ENCODE results near the gene STXBP4.

Gene STXBP4, protein sequence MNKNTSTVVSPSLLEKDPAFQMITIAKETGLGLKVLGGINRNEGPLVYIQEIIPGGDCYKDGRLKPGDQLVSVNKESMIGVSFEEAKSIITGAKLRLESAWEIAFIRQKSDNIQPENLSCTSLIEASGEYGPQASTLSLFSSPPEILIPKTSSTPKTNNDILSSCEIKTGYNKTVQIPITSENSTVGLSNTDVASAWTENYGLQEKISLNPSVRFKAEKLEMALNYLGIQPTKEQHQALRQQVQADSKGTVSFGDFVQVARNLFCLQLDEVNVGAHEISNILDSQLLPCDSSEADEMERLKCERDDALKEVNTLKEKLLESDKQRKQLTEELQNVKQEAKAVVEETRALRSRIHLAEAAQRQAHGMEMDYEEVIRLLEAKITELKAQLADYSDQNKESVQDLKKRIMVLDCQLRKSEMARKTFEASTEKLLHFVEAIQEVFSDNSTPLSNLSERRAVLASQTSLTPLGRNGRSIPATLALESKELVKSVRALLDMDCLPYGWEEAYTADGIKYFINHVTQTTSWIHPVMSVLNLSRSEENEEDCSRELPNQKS

DNA sequence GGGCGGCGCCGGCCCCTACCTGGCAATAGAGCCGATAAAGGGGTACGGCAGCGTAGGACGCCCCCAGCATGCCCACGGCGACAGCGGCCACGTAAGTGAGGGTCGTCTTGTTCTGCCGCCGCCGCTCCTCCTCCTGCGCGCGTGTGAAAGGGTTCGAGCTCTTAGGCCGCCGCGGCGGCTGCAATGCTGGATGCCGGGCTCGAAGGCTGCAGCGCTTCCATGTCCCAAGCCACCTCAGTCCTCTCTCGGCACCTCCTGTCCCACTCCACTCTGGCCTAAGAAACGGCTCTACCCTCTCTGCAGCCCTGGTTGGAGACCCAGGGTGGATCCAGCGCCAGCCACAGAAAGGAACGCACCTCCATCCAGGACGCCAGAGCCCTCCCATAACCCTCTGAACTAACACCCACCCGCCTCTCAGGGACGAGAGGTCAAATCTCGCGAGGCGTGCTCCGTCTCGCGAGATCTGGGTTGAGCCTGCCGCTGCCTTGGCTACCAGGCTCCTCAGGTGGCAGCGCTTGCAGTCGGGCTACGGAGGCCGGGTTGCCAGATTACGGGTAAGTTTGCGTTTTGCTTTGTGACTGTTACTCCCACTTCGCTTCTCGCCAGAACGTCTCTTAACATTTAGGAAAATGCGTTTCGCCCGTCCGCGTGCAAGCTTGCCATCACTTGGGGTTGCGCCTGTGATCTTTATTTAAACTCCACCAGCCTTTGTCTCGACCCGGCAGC, at the start of gene STXBP4, which contains the start of gene COX11:
Gene STXBP4 (plus strand): TSS at position 504 of the 726 bp plus-strand sequence. CDS start 17,455 bp downstream, outside the sequence.
Gene COX11 (minus strand): TSS at position 393 of the 726 bp plus-strand sequence. CDS start 8 bp downstream, at position 385.
- peak; percentile 92 for DNase-seq

DNA sequence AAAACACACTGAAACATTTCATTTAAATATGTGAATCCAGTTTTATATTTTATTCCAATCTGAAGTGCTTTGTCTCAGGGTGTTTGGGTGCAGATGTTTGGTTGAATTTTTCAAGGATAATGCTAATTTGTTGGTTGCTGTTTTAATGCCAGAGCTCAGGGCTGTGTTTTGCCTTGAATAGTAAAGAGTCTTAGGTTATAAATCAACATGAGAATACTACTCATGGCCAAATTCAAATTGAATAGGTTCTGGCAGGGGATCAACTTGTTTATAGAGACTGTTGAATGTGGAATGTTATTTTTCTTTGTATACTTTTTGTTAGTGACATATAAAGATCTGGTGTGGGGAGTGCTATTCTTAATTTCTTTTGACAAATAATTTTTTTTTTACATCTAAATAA, 49.1 kb upstream of the STXBP4 start:
- no peak for DNase-seq

DNA sequence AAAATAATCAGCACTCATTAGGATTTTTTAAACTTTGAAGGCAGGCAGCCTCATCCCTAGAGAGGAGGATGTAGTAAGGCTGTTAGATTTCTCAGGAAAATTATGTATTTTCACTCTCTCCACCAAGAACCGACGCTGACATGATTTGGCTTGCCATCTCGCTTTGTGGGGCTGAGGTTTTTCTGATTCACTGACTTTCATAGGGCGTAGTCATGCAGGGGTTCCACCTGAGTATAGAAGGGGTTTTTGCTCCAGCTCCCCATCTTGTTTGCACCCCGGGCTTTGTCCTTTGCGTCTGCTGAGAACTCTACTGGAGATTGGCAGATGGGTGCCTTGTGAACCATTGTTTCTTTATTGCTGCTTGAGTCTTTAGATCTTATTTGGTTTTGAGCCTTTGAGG, 47.7 kb upstream of the STXBP4 start:
- DNase-seq: no peak

DNA sequence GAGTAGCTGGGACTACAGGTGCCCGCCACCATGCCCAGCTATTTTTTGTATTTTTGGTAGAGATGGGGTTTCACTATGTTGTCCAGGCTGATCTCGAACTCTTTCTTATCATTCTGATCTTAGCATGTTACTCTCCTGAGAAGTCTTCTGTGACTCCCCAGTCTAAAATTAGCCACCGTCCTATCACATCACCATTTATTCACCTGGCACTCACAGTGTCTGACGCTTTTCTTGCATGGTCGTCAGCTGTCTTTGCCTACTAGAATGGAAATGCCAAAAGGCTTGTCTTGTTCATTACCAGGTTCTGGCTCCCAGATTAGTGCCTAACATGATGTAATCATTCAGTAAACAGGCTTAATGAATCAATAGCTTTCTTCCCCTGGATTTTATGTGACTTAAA, 44.2 kb upstream of the STXBP4 start:
- no peak for DNase-seq

DNA sequence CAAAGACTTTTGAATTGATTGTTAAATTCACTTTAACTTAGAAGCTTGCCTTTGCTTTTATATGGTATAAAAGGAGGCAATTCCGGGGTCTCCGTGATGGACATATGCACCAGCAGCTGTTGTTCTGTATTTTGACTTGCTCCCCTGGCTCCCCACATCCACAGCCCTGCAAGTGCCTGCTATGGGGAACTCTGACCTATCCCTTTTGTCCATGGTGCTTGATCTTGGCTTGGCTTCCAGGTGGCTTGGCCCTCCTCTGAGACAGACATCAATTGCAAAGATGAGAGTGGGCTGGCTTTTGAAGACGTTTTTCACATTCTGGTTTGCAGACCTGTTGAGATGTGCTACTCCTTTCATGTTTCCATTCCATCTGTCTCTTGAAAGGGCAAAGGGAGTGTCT, 41.0 kb upstream of the STXBP4 start:
- DNase-seq: no peak

DNA sequence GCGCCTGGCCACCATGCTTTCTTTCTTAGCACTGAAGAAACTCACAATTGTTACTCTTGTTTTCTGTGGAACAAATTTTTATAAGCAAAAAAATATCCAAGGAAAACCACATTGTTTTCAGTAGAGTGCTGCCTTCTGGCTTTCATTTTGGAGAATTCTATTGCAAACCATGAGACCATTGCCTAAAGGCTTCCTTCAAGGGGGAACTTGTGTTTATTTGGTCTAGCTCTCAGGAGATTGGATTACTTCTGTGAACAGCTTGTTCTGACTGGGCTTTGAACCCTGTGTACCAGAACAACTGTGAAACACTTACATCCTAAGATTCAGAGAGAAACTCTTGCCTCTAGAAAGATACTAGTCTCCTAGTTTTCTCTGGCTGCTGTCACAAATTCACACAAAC, 35.9 kb upstream of the STXBP4 start:
- DNase-seq: no peak

DNA sequence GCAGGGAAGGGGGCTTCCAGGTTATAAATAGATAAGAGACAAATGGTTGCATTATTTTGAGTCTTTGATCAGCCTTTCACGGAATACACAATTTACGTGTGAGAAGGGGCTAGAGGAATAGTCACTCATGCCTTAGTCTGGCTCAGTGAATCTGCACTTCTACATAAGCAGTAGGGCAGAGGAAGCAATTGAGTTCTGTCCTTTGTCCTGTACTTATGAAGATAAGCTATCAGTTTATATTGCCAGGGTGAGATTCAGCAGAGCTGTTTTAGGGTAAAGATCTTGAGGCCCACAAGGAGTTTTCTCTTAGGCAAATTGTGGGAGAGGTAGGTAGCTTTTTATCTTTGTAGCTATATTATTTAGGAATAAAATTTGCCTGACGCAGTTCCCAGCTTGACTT, 34.6 kb upstream of the STXBP4 start:
- DNase-seq: no peak

DNA sequence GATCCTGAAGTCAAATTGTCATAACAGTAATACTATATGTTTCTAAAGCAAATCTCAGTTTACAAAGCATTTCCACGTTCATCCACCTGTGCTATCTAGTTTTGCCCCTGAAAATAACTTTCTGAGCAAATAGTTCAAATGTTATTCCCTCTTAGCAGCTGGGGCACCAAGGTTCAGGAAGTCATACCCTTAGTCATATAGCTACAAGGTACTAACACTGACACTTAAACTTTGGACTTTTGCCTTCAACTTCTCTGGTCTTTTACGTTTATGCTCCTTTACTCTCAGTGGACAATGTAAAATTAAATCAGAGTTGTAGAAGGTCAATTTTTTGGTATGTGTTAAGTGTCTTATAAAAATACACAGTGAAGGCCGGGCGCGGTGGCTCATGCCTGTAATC, 33.1 kb upstream of the STXBP4 start:
- no peak for DNase-seq

DNA sequence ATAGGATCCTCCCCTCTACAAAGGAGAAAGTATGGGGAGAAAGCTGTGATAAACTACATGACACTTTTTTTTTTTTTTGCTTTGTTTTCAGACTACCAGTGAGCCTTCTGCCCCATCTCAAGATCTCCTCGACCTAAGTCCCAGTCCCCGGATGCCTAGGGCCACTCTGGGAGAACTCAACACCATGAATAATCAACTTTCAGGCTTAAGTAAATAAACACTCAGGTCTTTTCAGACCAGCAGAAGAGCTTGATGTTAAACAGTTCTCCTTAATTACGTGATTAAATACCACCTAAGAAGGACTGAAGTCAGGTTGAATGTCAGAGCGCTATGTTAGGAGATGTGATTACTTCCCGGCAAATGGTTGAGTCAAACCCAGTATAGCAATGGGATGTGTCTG, 31.5 kb upstream of the STXBP4 start:
- DNase-seq: no peak

DNA sequence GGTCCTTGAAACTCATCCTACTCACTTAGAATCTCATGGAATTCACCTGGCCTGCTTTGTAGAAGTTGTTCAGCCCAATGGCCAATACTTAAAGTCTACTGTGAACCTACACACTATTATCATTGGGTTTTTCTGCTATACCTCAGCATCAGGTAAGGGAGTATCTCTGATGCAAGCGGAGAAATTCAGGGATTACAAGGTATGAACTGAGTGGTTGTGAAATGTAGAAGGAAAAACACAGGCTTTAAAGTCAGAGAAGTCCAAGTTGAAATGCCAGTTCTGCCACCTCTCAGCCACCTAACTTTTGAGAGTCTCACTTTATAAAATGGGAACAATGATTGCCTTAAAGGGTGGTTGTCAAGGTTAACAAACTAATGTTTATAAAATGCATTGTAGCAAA, 31.1 kb upstream of the STXBP4 start:
- no peak for DNase-seq

DNA sequence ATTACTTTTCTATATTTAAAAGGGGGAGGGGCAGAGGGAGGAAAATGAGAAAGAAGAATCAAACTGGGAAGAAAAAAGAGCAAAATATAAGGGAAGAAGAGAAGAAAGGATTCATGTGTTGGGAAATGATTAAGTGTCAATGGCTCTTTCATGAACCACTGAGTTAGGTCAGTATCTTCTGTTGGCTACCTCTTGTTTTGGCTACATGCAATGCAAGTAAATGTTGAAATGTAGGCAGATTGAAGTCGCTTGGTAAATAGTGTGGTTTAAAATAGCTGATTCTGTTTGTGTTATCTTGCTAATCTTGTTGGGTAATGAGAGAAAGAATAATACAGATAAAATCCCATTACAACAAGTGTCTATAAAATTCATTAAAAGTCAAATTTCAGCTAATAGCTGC, 27.3 kb upstream of the STXBP4 start:
- no peak for DNase-seq

DNA sequence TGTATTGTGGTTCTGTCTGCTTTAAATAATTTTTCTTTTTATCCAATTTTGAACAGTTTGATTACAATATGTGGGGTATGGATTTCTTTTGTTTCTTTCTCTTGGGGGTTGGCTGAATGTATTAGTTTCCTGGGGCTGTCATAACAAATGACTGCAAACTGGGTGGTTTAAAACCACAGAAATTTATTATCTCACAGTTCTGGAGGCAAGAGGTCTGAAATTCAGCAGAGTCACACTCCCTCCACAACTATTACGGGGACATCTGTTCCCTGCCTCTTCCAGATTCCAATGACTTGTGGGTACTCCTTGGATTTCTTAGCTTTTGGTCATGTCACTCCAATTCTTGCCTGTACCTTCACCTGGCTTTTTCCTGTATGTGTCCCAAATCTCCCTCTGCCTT, 23.8 kb upstream of the STXBP4 start:
- no peak for DNase-seq

DNA sequence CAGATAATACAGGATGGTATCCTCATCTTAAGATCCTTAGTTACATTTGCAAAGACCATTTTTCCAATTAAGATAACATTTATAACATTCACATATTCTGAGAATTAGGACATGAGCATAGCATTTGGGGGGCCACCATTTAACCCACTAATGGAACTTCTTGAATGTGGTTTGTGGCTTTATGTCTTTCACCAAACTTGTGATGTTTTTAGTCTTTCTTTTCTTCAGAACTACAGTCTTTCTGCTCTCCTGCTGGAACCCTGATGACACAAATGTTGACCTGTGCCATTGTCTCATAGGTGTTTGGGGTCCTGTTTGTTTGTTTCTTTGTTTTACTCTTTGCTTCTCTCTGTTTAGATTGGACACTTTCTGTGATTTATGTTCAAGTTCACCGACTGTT, 23.3 kb upstream of the STXBP4 start:
- DNase-seq: no peak

DNA sequence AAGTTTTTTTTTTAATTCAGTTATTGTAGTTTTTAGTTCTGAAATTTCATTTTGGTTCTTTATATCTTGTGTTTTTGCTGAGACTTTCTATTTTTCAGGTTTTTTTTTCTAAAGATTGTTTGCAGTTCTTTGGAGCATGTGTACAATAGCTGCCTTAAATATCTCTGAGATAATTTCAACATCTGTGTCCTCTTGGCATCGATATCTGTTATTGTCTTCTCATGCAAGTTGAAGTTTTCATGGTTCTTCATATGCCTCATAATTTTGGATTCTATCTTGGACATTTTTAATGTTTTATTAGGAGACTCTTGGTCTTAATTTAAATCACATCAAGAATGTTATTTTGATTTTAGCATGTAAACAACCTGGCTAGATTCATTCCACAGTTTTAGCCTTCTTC, 22.9 kb upstream of the STXBP4 start:
- no peak for DNase-seq

DNA sequence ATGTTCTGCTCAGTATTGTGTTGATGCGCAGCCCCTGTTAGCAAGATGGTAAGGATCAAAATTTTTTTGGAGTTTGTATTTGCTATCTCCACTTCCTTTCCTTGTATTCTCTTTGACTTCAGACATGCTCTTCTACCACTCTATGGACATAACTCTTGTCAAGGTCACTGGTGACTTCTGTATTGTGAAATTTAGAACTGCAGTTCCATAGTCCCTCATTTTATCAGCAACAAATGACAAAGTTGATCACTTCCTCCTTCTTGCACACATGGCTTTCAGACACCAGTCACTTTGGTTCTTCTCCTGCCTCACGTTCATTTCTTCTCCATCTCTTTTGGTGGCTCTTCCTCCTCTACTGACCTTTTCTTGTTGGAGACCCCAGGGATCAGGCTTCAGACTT, 21.2 kb upstream of the STXBP4 start:
- DNase-seq: no peak

DNA sequence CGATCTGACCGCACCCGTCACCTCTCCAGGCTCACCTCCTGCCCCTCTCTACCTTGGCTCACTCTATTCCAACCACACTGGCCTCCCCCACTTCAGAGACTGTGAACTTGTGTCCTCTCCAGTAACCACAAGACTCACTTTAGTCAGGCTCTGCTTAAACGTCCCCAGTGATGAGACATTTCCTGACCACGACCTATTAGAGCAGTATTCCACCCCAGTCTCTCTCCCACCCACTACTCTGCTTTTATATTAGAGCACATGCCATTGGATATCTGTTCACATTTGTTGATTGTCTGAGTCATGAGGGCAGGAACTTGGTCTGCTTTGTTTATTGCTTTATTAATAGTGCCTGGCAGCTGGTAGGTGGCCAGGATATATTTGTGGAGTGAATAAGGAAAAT, 20.2 kb upstream of the STXBP4 start:
- no peak for DNase-seq

DNA sequence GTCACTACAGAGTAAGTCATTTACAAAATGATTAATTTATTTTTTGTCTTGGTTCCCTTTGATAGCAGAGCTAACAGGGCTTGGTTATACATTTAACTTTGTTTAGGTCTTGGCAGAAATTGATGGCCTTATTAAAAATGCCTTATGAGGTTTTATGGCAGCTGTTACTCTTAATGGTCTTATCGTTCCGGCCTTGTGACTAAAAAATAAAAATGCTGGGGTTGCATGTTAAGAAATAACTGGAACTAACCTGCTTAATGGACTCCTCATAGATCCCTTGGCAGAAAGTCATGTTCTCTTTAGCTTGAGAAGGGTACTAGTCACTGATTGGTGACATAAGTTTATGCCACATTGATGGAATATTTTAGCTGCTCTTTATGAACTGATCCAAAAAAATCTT, 18.4 kb upstream of the STXBP4 start:
- DNase-seq: no peak

DNA sequence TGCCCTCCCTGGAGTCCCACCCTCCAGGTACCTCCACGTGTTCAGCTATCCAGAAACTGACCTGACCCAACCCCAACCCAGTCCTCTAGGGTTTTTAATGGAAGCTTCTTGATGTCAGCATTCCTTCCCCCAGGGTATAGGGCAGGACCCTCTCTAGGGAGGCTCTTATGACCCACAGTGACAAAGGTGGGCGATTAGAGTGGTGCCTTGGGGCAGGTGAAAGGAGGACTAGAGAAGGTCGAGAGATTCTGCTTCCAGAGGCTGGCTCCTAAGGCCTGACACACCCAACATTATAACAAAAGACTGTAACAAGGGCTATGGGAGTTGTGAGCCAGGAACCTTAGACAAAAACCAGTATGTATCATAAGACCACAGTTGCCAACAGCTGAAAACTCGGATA, 17.3 kb upstream of the STXBP4 start:
- no peak for DNase-seq

DNA sequence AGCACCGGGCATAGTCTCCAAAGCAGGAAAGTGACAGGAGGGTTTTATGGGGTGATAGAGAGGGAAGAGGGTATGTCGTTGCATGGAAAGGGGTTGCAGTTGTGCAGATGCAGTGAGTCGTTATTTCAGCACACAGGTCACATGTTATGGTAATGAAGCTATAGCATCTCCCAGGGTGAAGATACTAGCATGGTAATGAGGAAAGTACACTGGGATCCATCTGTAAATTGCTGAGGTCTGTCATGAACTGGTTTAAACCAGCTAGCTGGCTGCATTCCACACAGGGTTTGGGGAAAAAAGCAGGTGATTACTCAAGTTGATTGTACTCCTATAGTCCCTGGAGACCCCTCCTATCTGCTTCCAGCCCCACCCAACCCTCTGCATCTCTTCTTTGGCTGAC, 11.8 kb upstream of the STXBP4 start:
- DNase-seq: no peak

DNA sequence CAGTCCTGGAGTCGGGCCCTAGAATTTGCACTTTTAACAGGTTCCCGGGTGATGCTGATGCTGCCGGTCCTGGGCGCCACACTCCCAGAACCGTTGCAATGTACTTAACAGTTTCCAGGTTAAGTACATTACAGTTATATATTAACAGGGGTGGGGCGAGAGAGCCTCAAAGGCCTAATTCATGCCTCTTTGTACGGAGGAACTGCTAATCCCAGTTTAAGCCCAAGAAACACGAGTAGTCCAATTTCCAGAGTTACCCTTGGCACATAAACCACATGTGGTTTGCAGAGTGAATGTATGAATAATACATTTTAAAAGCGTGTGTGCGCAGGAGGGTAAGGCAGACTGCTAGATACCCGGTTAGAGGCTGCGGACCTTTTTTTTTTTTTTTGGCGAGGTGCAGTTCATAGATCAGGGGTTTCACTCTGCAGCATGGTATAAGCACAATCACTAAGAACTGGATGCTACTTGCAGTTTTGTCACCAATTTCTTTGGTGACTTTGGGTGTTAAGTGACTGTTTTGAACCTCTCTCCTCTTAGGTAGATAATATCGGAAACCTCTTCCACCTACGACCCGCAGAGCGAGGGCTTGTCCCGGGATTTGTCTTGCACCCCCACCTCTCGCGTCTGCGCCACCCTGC, 824 bp upstream of the STXBP4 start:
- no peak for DNase-seq

DNA sequence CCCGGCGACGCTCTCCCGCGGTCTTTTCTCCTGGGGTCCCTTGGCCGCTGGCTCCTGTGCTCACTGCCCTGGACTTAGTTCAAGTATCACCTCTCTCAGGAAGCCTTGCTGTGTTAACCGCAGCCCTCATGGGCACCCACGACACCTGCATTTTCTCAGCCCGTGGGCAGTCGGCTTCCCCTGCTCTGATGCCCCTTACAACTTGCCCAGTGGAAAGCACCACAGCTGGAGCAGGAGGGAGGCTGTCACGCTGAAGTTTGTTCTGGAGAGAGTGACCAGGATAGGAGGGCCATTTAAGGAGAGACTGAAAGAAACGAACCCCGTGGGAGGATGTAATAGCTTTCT, 395 bp downstream of the STXBP4 start:
- no peak for DNase-seq

DNA sequence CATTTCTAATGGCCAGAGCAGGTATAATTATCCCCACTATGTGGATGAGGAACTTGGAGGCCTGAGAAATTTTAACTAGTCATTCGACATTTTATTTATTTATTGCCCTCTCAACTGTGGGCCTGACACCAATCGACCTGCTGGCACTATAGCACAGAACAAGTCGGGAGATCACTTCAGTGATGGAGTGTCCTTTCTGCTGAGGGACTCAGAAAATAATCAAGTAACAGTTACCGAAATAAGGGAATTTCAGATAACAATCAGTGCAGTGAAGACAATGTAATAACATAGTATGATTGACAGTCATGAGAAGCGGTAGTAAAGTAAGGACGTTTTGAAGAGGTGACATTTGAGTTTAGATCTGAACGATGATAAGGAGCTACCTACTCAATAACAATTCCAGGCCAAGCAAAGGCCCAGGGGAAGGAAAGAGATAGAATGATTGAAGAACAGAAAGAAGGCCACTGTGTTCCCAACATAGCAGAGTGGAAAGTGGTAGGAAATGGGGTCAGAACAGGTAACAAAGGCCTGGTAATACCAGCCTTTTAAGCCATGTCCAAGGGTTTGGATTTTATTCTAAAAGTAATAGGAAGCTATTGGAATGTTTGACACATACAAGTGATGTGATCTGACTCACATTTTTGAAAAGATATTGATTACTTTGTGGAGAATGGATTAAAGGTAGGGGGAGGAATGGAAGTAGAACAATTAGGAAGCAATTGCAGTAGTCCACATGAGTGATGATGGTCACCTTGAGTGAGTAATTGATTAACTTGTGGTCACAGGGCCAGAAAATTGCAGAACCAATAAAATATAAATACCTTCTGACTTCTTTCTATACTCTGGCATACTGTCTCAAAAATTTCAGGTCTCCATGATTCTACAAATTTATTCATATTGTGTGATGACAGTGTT, 1.4 kb downstream of the STXBP4 start:
- no peak for DNase-seq

DNA sequence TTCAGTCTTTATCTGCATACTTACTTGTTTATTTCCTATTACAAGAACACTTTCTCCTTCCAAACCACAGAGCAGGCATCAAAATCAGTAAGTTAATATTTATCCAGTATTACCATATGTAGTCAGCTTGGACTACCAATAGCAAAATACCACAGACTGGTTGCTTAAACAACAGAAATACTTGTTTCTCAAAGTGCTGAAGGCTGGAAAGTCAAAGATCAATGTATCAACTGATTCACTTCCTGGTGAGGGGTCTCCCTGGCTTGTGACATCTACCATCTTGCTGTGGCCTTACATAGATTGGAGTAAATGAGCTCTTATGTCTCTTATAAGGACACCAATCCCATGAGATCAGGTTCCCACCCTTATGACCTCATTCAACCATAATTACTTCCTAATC, 2.6 kb downstream of the STXBP4 start:
- no peak for DNase-seq

Measured in activated CD4-positive, alpha-beta T cell treated with anti-CD3 and anti-CD28 coated beads, Interleukin-2, amount 50 U/mL, for 1 hour (primary cell).